KG1 (cell line): ENCODE measurements around the gene HYAL1.

Source experiments
- DNase-seq: peaks from one replicate; lab custom pipeline; 2025; lab: John Stamatoyannopoulos, UW

HYAL1 gene, protein sequence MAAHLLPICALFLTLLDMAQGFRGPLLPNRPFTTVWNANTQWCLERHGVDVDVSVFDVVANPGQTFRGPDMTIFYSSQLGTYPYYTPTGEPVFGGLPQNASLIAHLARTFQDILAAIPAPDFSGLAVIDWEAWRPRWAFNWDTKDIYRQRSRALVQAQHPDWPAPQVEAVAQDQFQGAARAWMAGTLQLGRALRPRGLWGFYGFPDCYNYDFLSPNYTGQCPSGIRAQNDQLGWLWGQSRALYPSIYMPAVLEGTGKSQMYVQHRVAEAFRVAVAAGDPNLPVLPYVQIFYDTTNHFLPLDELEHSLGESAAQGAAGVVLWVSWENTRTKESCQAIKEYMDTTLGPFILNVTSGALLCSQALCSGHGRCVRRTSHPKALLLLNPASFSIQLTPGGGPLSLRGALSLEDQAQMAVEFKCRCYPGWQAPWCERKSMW

DNA sequence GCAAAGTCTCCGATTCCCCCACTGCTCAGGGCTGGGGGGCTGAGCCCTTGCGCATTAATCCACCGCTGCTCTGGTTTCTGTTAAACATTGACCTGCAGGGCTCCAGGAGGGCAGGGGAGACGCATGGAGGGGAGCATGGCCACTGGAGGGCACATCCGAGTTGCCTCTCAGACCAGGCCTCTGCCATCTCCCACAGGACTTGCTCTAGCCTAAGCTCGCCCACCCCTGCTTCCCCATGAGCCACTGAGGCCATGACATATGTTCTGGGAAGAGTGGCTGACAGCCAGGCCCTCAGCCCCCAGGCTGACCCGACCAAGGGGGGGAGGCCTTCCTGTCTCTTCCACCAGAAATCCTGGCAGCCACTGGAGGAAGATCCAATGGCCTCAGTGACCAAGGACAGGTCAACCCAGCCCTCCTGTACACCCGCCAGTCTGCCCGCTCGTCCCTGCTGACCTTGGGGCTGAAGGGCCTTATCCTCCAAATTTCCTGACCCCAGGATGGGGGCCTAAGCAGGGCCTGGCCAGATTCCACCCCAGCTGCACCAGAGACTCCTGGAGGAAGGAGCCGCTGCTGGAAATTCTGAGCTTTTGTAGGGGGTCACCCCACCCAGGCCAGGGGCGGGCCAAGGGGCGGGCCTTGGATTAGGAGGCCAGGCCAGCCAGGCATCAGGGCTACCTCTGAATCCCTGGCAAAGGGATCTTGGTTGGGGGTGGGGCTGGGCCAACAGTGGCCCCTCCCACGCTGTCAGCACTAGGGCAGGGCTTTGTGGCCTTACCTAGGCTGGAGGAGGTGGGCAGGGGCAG is at the start of gene HYAL1:
TSS of gene HYAL1 (minus strand) at position 562 of the 803 bp plus-strand sequence. CDS start 618 bp downstream, outside the sequence.
- no peak for DNase-seq

DNA sequence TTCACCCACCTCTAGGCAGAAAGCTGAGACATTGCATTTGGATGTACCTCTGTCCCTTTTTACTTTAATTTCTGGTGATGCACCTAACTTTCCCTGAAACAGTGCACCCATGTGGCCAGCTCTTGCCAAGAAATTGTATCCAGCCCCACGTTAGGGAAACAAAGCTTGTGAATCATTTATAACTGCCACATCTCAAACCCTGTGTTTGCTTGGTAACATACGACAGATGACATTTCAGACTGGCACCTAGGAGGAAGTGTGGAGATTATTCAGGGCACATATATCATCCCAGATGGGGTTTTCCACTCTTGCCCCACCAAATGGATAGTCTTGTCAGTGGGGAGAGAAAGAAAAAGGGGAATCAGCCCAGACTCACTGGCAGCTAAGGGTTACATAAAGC is 49.4 kb upstream of the HYAL1 start:
- DNase-seq, result no peak

DNA sequence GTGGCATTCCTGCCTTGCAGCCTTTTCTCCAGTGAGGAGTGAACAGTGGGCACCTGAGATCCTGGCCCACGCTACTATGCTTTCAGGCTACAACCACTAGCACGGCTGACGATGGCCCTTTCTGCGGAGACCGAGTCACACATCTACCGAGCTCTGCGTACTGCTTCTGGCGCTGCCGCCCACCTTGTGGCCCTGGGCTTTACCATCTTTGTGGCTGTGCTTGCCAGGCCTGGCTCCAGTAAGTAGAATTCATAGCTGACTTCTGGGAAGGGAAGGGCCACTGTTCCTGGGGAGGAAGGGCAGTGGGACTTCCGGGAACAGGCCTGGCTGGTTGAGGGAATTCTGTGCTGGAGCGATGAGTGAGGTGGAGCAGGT is 47.9 kb upstream of the HYAL1 start:
- no peak for DNase-seq

DNA sequence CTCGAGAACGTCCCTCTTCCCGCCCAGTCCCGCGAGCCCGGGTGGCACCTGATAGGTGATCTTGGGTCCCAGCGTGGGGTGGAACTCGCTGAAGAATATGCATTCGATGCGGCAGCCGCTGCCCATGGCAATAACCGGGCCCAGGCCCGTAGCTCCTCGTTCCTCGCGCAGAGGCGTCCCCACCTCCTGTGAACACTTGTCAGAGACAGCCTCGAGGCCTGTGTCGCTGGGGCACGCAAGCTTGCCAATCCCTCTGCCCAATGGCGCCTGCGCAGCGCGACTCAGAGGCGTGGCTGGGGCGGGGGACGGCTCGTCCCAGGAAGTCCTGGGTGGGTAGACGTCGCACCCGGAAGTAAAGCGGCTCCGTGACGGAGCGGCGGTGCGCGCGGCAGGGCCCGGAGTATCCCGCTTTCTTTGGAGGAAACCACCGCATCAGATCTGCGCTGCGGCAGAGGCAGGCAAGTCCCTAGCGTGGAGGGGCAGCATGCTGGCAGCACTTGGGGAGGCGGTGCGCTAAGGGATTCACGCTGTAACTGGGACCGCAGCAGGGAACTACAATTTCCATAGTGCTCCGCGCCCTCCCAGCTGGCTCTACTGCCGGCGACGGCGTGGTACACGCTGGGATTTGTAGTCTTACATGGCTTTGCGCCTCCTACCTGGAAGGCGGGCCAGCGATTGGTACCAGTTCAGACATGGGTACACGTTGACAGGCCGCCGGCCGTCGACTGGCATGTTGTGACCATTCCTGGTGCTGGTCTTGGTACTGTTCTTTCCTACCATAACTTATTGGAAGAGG is 47.4 kb upstream of the HYAL1 start, which contains the start of the genes CYB561D2 and NPRL2:
TSS of gene CYB561D2 (plus strand) at position 336 of the 796 bp plus-strand sequence. CDS start 572 bp downstream, outside the sequence.
TSS of gene NPRL2 (minus strand) at position 249 of the 796 bp plus-strand sequence. CDS start at position 126, 123 bp downstream.
- peak; percentile 93 for DNase-seq

DNA sequence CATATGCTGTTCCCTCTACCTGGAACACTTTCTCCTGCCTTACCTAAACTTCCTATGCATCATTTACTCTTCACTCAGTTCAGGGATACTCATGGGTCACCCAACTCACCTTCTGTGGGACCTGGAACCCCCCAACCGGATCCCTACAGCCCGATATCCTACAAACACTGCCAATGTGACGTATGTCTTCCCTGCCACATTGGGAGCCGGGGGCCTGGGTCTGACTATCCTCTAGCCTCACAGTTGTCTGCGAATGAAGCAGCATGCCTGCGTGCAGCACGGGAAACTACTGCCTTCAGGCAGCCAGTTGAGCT is 46.8 kb upstream of the HYAL1 start:
- no peak for DNase-seq

DNA sequence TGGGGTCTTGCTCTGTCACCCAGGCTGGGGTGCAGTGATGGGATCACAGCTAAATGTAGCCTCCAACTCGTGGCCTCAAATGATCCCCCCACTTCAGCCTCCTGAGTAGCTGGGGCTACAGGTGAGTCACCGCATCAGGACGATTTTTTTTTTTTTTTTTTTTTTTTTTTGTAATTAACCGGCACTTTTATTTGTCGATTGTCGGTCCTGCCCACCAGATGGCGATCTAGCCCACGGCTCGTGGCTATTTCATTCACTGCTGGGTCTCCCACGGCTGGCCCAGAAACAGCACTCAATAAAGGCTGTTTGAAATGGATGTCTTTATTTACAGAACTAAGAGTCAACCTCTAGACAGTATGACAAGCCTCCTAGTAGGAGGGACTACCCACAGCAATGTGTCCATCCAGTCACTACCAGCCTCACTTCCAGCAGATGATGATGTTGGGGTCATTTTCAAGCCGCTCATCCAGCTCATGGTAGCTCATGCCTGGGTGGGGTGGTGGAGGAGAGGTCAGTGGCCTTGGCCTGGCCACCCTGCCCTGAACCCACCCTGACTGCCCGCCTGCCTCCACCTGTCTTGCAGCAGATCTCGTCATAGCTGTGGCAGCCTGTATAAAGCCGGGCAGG is 43.9 kb upstream of the HYAL1 start:
- peak; percentile 29 for DNase-seq

DNA sequence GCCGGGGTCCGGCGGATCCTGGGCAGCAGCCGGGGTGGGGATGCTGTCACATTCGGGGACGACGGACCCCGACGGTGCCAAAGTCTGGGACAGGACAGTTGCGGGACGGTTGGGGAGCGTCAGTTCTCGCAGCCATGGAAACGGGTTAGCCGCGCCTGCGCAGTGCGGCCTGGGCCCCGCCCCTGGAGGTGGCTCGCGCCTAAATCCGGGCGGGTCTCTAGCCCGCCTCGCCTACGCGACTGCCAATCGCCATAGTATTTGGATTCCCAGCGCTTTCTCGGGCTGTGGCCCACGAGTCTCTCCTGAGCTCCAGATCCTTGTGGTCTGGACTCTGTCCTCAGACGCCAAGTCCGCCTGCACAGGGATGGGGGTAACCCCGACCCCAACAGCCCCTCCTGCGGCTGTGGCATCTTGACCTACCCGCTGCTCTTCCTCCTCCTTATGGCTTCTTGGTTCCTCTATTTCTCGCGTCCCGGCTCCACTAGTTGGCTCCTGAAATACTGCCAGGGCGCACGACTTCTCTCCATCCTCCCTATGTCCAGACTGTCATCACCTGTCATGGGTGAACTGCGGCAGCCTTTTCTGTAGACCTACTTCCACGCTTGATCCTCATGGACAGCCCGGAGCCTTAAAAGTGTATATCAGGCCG is 42.3 kb upstream of the HYAL1 start, which contains the start of gene ZMYND10:
TSS of gene ZMYND10 (minus strand) at position 147 of the 649 bp plus-strand sequence. CDS start 153 bp downstream, outside the sequence.
- no peak for DNase-seq

DNA sequence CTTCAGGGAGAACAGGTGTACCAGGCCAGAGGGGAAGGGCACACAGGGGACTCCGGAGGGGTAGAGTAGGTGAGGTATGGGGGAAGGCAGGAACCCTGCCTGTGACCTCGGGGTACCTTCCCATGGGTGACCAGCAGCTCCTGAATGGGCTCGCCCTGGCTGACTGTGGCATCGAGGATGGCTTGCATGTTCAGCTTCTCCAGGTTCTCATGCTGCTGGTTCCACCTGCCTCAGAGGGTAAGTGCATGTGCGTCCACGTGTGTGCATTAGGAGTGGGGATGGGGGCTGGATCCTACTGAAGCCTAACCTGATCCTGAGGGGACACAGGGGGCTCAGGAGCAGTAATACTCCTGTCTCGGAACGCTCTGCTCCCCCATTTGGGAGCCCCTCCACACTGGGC is 41.6 kb upstream of the HYAL1 start:
- no peak for DNase-seq

DNA sequence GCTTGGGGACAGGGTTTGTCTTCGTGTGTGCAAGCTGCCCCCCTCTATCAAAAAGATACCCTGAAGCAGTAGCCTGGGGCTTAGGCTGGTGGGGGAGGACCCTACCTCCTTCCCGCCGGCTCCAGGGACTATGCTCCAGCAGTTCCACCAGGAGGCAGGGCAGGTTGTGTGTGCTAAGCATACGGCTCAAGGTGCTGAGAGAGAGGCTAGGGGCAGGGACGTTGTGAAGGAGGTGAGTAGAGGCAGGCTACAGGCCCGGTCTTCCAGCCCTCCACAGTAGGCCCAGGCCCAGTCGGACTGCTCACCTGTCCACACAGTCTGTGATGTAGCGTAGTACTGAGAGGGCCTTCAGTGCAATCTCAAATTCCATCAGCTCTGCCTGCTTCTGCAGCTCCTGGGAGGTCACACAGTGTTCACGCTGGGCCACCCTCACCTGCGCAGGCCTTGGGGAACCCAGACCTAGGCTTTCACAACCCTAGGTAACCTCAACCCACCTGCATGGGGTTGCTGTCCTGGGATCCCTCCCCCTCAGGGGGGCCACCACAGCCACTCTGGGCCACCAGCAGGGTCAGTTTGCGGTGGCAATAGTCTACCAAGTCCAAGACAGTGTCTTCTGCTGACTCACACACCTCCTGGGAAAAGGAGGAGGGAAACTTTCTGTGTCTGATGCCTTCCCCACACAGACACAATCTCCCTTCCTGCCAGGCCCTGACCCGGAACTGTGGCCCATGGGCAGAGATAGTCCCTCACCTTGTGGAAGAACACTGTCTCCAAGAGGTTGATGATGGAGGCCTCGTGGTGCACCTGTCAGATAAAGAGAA is 39.6 kb upstream of the HYAL1 start:
- no peak for DNase-seq

DNA sequence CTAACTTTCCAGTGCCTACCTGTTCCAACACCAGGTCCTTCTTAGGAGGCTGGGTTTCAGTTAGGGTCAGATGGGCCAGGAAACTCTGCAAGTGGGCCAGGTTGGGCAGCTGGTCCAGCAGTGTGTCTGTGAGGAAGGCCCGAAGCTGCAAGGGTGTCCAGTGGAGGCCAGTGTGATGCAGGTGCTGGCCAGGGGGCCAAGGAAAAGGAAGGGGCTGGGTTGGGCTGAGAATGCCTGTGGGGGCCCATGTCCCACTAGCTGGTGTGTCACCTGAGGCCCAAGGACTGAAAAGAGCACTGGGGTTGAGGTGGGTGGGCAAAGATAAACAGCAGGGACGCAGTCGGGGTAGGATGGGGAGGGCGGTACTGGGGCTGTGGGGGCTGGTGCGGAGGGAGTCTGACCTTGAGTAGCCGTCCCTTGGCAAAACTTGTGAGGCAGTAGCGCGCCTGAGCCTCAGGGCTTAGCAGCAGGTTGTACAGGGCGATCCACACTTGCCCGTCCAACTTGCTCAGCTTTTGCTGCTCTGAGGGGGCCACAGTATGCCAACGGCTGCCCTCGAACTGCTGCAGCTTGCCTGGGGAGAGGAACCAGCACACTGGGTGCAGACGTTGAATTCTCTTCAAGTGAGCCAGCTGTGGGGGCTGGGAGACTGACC is 38.7 kb upstream of the HYAL1 start:
- no peak for DNase-seq

DNA sequence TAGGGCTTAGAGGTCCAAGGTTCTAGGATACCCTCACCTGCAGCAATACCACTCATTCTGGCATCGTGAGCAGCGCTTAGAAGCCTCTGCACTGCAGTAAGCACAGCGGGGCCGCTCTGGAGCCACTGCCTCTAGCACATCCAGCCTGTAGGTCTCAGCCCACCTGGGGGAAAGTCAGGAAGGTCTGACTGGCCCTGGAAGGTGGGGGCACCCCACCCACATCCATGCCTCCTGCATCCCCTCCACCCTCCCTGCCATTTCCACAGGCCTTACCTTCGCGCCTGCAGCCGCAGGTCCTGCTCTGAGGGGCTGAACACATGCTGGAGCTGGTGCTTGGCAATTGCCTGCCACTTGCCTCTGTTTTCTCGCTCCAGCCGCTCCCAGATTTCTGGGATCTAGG is 38.2 kb upstream of the HYAL1 start:
- DNase-seq, result no peak

DNA sequence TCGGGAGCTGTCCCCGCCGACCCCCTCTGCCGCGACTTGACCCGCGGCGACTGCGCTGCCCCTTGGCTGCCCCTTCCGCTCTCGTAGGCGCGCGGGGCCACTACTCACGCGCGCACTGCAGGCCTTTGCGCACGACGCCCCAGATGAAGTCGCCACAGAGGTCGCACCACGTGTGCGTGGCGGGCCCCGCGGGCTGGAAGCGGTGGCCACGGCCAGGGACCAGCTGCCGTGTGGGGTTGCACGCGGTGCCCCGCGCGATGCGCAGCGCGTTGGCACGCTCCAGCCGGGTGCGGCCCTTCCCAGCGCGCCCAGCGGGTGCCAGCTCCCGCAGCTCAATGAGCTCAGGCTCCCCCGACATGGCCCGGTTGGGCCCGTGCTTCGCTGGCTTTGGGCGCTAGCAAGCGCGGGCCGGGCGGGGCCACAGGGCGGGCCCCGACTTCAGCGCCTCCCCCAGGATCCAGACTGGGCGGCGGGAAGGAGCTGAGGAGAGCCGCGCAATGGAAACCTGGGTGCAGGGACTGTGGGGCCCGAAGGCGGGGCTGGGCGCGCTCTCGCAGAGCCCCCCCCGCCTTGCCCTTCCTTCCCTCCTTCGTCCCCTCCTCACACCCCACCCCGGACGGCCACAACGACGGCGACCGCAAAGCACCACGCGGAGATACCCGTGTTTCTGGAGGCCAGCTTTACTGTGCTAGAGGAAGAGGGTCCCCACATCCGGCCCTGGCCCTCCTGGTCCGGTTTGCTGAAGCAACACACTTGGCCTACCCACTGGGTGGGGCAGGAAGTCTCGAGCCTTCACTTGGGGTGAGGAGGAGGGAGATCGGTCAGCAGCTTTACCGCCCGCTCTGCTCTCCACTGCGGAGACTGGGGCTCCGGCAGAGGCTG is 37.3 kb upstream of the HYAL1 start, which contains the start of gene RASSF1:
TSS of gene RASSF1 (minus strand) at position 389 of the 882 bp plus-strand sequence. CDS start at position 358, 31 bp downstream.
- peak; percentile 85 for DNase-seq

DNA sequence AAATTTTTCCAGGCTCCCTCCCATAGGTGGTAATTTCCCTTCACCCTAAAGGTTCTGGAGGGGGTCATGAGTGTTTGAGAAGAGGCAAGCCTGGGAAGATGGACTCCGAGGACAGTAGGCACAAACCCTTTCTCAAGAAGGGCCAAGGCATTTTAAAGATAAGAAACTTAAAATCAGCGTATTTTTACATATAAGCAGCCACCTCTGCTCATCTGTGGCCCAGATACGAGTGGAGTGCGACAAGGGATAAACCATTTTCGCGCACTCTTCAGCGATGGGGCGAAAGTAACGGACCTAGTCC is 36.7 kb upstream of the HYAL1 start:
- no peak for DNase-seq

DNA sequence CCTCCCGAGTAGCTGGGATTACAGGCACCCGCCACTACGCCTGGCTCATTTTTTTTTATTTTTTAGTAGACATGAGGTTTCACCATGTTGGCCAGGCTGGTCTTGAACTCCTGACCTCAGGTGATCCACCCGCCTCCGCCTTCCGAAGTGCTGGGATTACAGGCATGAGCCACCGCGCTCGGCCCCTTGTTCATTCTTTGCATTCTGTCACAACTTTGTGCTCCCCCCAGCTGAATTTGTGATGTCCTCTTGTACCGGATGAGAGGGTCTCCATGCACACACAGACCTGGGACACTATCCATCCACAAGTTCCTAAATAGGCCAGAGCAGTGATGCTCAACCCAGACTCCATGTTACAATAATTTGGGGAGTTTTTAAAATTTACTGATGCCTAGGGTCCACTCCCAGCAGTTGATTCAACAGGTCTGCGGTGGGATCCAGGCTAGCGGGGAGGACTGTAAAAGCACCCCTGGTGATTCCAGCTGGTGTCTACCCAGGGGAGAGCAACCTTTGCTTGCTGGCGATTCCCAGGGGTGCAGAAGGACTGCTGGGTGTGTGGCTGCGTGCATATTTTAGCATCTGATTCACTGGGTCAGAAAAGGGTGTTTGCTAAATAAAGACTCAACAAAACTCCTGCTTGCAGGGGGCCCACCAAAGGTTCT is 36.2 kb upstream of the HYAL1 start:
- DNase-seq, result no peak

DNA sequence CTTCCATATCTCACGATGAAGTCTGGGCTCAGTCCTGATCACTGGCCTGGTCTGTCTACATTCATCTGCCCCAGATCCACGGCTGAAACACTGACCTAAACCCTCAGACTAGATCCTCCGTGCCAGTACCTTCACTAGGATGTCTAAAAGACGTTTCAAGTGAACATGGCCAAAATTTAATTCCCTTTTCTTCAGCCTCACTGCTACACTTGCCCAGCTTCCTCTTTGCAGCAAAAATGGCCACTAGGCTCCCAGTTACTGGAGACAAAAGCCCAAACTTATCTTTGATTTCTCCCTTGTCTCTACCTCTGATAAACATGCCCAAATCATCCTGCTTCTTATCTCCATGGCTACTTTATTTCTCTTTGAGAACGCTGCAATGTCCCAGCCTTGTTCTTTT is 35.6 kb upstream of the HYAL1 start:
- no peak for DNase-seq

DNA sequence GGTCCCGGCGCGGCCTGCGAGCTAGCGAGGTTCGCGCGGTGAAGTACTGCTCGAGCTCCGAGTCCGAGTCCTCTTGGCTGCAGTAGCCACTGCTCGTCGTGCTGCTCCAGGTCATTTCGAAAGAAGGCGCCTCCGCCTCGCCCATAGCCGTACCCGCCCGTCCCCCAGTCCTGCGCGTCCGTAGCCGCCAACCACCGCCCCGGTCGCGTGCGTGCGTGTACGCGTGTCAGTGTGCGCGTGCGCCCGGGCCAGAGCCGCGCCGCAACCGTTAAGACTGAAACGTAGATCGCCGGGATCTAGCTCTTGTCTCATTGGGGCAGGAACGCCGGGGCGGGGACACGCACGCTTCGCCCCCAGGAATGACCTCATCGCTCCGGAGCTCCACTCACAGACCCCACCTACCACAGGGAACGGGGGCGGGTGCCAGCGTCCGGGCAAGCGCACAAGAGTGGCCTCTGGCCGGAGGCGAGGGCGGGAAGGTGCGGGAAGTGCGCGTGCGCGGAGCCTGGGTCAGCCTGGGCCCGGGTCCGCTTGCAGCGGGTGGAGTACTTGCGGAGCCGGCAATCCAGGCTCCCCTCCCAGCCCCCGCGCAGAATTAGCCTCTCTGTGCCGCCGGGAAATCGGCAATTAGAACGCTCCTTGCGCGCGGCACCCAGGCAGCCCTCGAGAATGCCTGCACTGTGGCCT is 33.9 kb upstream of the HYAL1 start:
- peak; percentile 93 for DNase-seq

DNA sequence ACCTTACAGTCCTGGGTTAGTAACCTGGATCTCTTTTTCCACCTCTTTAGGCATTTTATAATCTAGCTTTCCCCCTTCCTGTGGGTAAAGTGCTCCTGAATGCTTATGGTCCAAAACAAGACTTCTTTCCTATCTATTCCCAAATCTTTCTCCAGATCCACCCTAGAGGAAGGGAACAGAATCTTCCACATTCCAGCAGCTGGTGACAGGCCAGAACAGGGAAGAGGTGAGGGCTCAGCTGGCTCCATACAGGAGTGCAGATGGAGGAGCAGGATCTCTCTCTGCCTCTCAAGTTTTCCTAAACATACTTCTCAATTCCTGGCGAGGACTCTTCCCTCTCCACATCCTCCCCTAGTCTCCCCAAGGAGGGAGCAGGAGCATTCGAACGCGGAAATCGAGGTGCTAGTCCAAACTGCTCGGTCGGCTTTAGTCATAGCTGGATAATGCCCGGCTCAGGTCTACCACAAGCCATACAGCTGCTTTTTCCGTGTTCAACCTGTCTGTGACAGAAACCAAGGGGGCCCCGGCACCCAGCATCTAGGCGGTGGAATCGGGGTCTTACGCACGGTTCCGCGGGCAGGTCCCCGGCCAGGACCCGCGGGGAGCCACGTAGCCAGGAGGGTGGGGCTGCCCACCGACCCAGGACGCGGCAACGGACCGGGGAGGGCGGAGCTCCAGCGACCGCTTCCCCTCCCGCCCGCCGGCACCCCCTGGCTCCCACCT is 33.2 kb upstream of the HYAL1 start:
- no peak for DNase-seq
